Fibroblast of gingiva (primary cell): Measurements from ENCODE around the gene HIGD2A.
A peak's percentile ranks its signal among the peaks of the same experiment; 100 is the strongest.
"Not testable (repeated sequence)": the region's sequence is repeated elsewhere in the genome, so short reads cannot be mapped to it uniquely, and the experiment has no call there.

Experiments used
- DNase-seq: peaks from one replicate; pipeline ENCODE4 v3.0.0-alpha.2; 2011; ENCODE audit warnings: low read depth

Gene HIGD2A

GRCh38 chr5:176394881-176395675 is 6.5 kb downstream of the HIGD2A start:
- no peak for DNase-seq

- DNase-seq, result no peak
Observed at GRCh38 chr5:176396330-176396729, 7.8 kb downstream of the HIGD2A start.

- no peak for DNase-seq
Observed at GRCh38 chr5:176397736-176398420, 9.3 kb downstream of the HIGD2A start.

- no peak for DNase-seq
Observed at GRCh38 chr5:176400382-176401156, 12.0 kb downstream of the HIGD2A start.

- no peak for DNase-seq
Observed at GRCh38 chr5:176401281-176402205, 13.0 kb downstream of the HIGD2A start.

- DNase-seq, result no peak
Observed at GRCh38 chr5:176405656-176406435, 17.3 kb downstream of the HIGD2A start.

GRCh38 chr5:176406436-176407052 is 18.0 kb downstream of the HIGD2A start:
- no peak for DNase-seq

- DNase-seq, result peak; percentile 63
Observed at GRCh38 chr5:176407456-176408251, 19.1 kb downstream of the HIGD2A start.

- not testable (repeated sequence) for DNase-seq
Observed at GRCh38 chr5:176408252-176408573, 19.7 kb downstream of the HIGD2A start.

GRCh38 chr5:176408590-176408989 is 20.0 kb downstream of the HIGD2A start:
- no peak for DNase-seq

GRCh38 chr5:176409765-176410164 is 21.2 kb downstream of the HIGD2A start:
- no peak for DNase-seq

GRCh38 chr5:176410486-176411180 is 22.1 kb downstream of the HIGD2A start:
- no peak for DNase-seq

- no peak for DNase-seq
Observed at GRCh38 chr5:176412517-176413254, 24.1 kb downstream of the HIGD2A start.

GRCh38 chr5:176413255-176413565 is 24.7 kb downstream of the HIGD2A start:
- peak; percentile 41 for DNase-seq

GRCh38 chr5:176413709-176414191 is 25.2 kb downstream of the HIGD2A start:
- DNase-seq, result no peak

- DNase-seq, result no peak
Observed at GRCh38 chr5:176414704-176415103, 26.2 kb downstream of the HIGD2A start.

GRCh38 chr5:176415240-176415951 is 26.8 kb downstream of the HIGD2A start:
- DNase-seq, result no peak
